Hematopoietic multipotent progenitor cell treated with erythropoietin and hydrocortisone succinate and interleukin-3 and kit ligand, for 4 days (in vitro differentiated cells): ENCODE data around the gene METAP1.
A peak's percentile ranks its signal among the peaks of the same experiment; 100 is the strongest.
"Not testable (repeated sequence)": the region's sequence is repeated elsewhere in the genome, so short reads cannot be mapped to it uniquely, and the experiment has no call there.

Experiments used
- DNase-seq: peaks from one replicate; pipeline ENCODE4 v3.0.0-alpha.2; 2015

Gene METAP1

GRCh38 chr4:98995183-98996055 is at the start of gene METAP1:
Gene METAP1 (plus strand): TSS chr4:98995721. CDS start chr4:98995754, 33 bp downstream.
- peak; percentile 99 for DNase-seq

DNA sequence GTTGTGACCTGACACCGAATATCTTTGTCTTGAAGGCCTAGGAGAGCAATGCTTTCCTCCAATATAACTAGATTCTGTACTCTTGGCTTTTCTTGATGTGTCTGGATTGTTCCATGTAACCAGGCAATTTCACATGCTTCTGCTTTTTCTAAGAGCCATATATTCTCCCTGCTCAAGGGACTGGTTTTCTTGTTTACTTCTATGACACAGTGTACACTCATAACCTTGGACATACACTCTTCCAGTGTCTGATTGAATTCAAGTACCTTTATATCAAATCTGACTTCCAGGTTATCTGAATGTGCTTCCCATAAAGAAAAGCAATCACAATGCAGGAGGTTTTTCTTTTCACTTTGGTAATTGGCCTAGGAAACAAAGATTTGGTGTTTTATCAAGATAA is 49.2 kb upstream of the METAP1 start:
- no peak for DNase-seq

- DNase-seq, result peak; percentile 37
Observed at GRCh38 chr4:98950925-98951324, 44.6 kb upstream of the METAP1 start.

DNA sequence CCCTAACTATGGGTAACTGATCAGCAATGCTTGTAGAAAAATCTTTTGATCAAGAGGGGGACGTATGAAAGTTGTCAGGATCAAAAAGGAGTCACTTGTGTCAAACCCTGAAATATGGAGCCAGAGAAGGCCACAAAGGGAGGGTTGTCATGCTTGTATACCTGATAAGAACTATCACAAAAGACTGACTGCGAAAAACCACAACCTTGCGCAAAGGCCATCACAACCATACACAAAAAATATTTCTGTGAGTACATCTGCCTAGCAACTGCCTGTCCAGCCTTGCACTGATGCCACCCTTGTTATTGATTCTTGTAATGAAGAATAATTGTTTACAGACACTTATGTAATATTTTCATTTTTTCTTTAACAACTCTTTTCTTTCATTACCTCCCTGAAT is 43.8 kb upstream of the METAP1 start:
- peak; percentile 86 for DNase-seq

DNA sequence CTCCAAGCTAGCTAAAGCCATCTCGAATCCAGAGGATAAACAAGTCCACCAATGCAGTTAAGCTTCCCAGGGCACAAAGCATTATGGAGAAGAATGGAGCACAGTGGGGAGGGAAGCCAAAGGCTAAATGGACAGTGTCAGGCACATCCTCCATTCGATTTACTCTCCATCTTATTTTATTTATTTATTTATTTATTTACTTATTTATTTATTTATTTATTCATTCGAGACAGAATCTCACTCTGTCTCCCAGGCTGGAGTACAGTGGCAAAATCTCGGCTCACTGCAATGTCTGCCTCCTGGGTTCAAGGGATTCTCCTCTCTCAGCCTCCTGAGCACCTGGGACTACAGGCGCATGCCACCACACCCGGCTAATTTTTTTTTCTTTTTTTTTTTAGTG is 40.3 kb upstream of the METAP1 start:
- DNase-seq, result no peak

GRCh38 chr4:98958065-98958464 is 37.5 kb upstream of the METAP1 start:
- no peak for DNase-seq

- DNase-seq, result no peak
Observed at GRCh38 chr4:98959411-98959810, 36.1 kb upstream of the METAP1 start.

DNA sequence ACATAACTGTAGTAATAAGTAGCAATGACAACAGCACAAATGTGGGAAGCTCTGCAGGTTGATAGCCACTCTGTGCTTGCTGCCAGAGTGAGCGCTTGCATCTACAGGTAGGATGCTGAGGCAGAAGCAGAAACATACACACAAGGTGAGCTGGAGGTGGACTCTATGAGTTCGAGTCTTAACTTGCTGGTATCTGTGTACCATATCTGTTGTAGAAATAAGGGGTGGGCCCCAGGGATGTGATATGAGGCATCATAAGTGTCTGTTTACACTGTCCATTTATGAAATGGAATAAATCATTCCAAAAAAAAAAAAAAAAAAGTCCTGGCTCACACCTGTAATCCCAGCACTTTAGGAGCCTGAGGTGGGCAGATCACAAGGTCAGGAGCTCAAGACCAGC is 33.8 kb upstream of the METAP1 start:
- DNase-seq, result no peak

- no peak for DNase-seq
Observed at GRCh38 chr4:98963538-98964433, 31.7 kb upstream of the METAP1 start.

DNA sequence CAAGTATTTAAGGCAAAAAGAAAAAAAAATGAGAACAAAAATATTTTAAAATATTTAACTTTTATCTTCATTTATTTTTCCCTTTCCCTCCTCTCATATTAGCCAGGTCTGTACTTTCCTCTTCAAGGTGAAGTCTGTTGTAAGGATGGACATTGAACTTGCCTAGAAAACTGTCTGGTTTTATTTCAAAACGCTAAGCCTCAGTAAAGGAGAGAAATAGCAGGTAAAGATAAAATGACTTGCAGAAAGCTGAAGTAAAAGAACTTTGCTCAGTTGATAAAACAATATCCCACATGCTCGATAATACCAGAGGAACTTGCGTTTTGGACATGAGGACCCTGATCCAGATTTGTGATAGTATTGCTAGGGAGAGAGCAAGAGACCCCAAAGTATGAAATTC is 28.6 kb upstream of the METAP1 start:
- no peak for DNase-seq

- no peak for DNase-seq
Observed at GRCh38 chr4:98967786-98968329, 27.7 kb upstream of the METAP1 start.

GRCh38 chr4:98969878-98970785 is 25.4 kb upstream of the METAP1 start:
- peak; percentile 8 for DNase-seq

GRCh38 chr4:98976716-98977115 is 18.8 kb upstream of the METAP1 start:
- no peak for DNase-seq

DNA sequence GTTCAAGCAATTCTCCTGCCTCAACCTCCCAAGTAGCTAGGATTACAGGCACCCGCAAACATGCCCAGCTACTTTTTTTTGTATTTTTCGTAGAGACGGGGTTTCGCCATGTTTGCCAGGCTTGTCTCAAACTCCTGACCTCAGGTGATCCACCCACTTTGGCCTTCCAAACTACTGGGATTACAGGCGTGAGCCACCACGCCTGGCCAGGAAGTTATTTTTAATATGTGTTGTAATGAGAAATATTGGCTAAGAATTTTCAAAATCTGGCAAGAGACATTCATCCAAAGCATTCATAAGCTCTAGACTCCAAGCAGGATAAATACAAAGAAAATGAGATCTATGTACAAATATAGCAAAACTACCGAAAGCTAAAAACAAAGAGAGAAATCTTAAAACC is 18.0 kb upstream of the METAP1 start:
- no peak for DNase-seq

- no peak for DNase-seq
Observed at GRCh38 chr4:98987720-98988119, 7.8 kb upstream of the METAP1 start.

DNA sequence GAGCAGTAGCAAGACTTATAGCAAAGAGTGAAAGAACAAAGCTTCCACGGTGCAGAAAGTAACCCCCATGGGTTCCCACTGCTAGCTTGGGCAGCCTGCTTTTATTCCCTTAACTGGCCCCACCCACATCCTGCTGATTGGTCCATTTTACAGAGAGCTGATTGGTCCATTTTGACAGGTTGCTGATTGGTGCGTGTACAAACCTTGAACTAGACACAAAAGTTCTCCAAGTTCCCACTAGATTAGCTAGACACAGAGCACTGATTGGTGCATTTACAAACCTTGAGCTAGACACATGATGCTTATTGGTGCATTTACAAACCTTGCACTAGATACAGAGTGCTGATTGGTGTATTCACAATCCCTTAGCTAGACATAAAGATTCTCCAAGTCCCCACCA is 2.7 kb upstream of the METAP1 start:
- DNase-seq, result not testable (repeated sequence)

GRCh38 chr4:98993419-98994071 is 2.0 kb upstream of the METAP1 start:
- DNase-seq, result no peak

- no peak for DNase-seq
Observed at GRCh38 chr4:98994474-98995182, 893 bp upstream of the METAP1 start.

GRCh38 chr4:98996056-98996764 is 689 bp downstream of the METAP1 start:
- DNase-seq, result peak; percentile 59

DNA sequence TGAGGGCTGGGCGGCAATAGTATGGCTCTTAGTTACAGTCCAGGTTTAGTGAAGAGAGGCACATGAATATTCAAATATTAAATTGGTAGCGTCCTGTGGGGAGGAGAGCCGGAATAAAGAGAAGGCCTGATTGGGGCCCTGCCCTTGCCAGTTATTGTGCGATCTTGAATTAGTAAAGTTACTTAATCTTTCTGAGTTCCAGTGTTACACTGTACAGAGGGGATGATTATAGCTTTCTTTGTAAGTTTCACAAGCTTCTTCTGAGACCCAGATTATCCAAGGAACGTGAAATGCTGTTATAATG is 1.2 kb downstream of the METAP1 start:
- DNase-seq, result peak; percentile 61

DNA sequence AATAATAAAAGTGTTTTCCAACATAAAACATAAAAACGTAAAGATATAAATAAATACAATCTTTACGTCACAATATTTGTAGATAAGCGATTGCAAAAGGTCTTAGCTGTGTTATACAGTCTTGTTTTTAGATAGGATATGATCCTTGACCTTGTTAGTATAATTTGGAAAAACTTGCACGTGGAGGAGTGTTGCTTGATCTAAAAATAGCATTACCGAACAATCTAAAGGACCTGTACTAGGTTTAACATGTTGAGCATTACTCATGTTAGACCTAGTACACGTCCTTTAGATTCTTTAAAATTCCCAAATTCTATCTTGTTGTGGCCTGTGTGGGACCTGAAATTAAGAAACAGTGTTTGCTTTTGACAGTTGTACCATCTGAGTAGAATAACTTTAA is 1.6 kb downstream of the METAP1 start:
- peak; percentile 8 for DNase-seq
